SK-N-SH (cell line): ENCODE results near the gene MAP3K6. TPM values are rescaled to one million over a fixed set of nuclear protein-coding genes. Genes with fewer than 3 reads are reported as not detected.

ENCODE experiments used
- CTCF ChIA-PET: fragments of 300-600, 350-600 bp; formaldehyde crosslinking; extraction: SDS; loops from one replicate; lab custom pipeline; 2021; lab: Yijun Ruan, JAX
- POLR2A ChIA-PET: fragments of 350-600 bp; sonication (Branson Sonifier 250); formaldehyde crosslinking; extraction: SDS; loops from one replicate; lab custom pipeline; 2020; ENCODE audit warnings: antibody characterized with exemption, inconsistent platforms; lab: Yijun Ruan, JAX
- DNase-seq: peaks from one replicate; pipeline ENCODE4 v3.0.0; 2012
- H2AFZ ChIP-seq: fragments of 200-600 bp; sonication (generic); 2 replicates; pipeline ENCODE4 v1.8.1; 2016; ENCODE audit warnings: antibody characterized with exemption, mild to moderate bottlenecking, low read depth
- H3F3A ChIP-seq: fragments of 200-600 bp; sonication (generic); replicated peaks from 2 replicates; pipeline ENCODE3; 2016; ENCODE audit warnings: antibody characterized with exemption, mild to moderate bottlenecking; ENCODE audit not compliant: insufficient read depth
- H3K27ac ChIP-seq, 2 experiments: fragments of 200-500 bp in 1 of 2; fragments of 200-600 bp in 1 of 2; sonication (Bioruptor generic) in 1 of 2; sonication (generic), shearing (Covaris generic) in 1 of 2; 2 replicates each; pipeline versions ENCODE4 v1.5.1 to v1.6.1; 2014 to 2016; ENCODE audit warnings: low read depth in 2 of 2, inconsistent platforms in 1 of 2, low read length in 1 of 2, mild to moderate bottlenecking in 1 of 2, mixed read lengths in 1 of 2
- H3K27me3 ChIP-seq: fragments of 200-600 bp; sonication (generic), shearing (Covaris generic); 2 replicates; pipeline ENCODE4 v1.6.1; 2016; ENCODE audit warnings: mixed run types; ENCODE audit not compliant: insufficient read depth
- H3K36me3 ChIP-seq, 2 experiments: fragments of 200-500 bp in 1 of 2; fragments of 200-600 bp in 1 of 2; sonication (Bioruptor generic) in 1 of 2; sonication (generic) in 1 of 2; replicated peaks in 1 of 2; 2 replicates each; pipeline versions ENCODE3 to v1.5.1; 2014 to 2016; ENCODE audit warnings: low read length in 1 of 2, mild to moderate bottlenecking in 1 of 2; ENCODE audit not compliant: insufficient read depth in 2 of 2, control insufficient read depth in 1 of 2
- H3K4me1 ChIP-seq, 2 experiments: fragments of 200-500 bp in 1 of 2; fragments of 200-600 bp in 1 of 2; sonication (Bioruptor generic) in 1 of 2; sonication (generic), shearing (Covaris generic) in 1 of 2; 2 replicates each; pipeline versions ENCODE4 v1.5.1 to v1.6.1; 2014 to 2016; ENCODE audit warnings: low read depth in 1 of 2, low read length in 1 of 2, mixed run types in 1 of 2; ENCODE audit not compliant: insufficient read depth in 2 of 2, control insufficient read depth in 1 of 2
- H3K4me2 ChIP-seq: fragments of 200-600 bp; sonication (generic), shearing (Covaris generic); 2 replicates; pipeline ENCODE4 v1.6.1; 2017; ENCODE audit warnings: mixed run types
- H3K4me3 ChIP-seq, 2 experiments: fragments of 200-500 bp in 1 of 2; fragments of 200-600 bp in 1 of 2; sonication (Bioruptor generic) in 1 of 2; sonication (generic), shearing (Covaris generic) in 1 of 2; 2 replicates each; pipeline versions ENCODE4 v1.5.1 to v1.8.1; 2014 to 2016; ENCODE audit warnings: low read depth in 2 of 2, inconsistent platforms in 1 of 2, low read length in 1 of 2, mild to moderate bottlenecking in 1 of 2, mixed read lengths in 1 of 2, moderate library complexity in 1 of 2
- H3K79me2 ChIP-seq: fragments of 200-600 bp; sonication (generic); 2 replicates; pipeline ENCODE4 v1.8.1; 2017; ENCODE audit warnings: mild to moderate bottlenecking; ENCODE audit not compliant: insufficient read depth
- H3K9ac ChIP-seq: fragments of 200-600 bp; sonication (generic); 2 replicates; pipeline ENCODE4 v1.6.1; 2017; ENCODE audit warnings: mixed run types
- H3K9me2 ChIP-seq: fragments of 200-600 bp; sonication (generic); 2 replicates; pipeline ENCODE4 v1.6.1; 2017; ENCODE audit warnings: mixed run types
- H3K9me3 ChIP-seq: fragments of 200-600 bp; sonication (generic); 2 replicates; pipeline ENCODE4 v1.6.1; 2017; ENCODE audit warnings: mixed run types, mild to moderate bottlenecking, moderate library complexity
- H4K20me1 ChIP-seq: fragments of 200-600 bp; sonication (generic); 2 replicates; pipeline ENCODE4 v1.6.1; 2017; ENCODE audit warnings: mild to moderate bottlenecking, mixed run types; ENCODE audit not compliant: insufficient read depth
- CHD2 ChIP-seq: fragments of 150-350 bp; IDR thresholded peaks from 2 replicates; pipeline ENCODE4 v1.6.1; 2018; ENCODE audit warnings: low read length; ENCODE audit not compliant: partially characterized antibody
- EZH2phosphoT487 ChIP-seq: fragments of 200-600 bp; sonication (generic); IDR thresholded peaks from 2 replicates; pipeline ENCODE4 v1.6.1; 2017; ENCODE audit warnings: low read depth, mixed run types, mild to moderate bottlenecking, antibody characterized with exemption, moderate library complexity, borderline replicate concordance
- FOSL2 ChIP-seq: IDR thresholded peaks from 2 replicates; pipeline ENCODE4 v1.4.0; 2012; ENCODE audit warnings: low read depth, mild to moderate bottlenecking, moderate library complexity, borderline replicate concordance
- FOXJ3 ChIP-seq: sonication (generic); formaldehyde crosslinking; IDR thresholded peaks from 2 replicates; pipeline ENCODE4 v1.5.1; 2020; ENCODE audit warnings: mild to moderate bottlenecking, missing genetic modification reagents
- FOXM1 ChIP-seq: IDR thresholded peaks from 2 replicates; pipeline ENCODE4 v1.4.0; 2012; ENCODE audit warnings: low read depth, mild to moderate bottlenecking
- GATA2 ChIP-seq: sonication (generic); formaldehyde crosslinking; IDR thresholded peaks from 2 replicates; pipeline ENCODE4 v1.5.0; 2020; ENCODE audit warnings: mild to moderate bottlenecking, missing genetic modification reagents
- MEF2A ChIP-seq: IDR thresholded peaks from 2 replicates; pipeline ENCODE4 v1.4.0; 2012; ENCODE audit warnings: low read depth, borderline replicate concordance
- MXI1 ChIP-seq: IDR thresholded peaks from 2 replicates; pipeline ENCODE4 v1.6.1; 2012; ENCODE audit warnings: mild to moderate bottlenecking, low read depth, low read length, improper control_type of control experiment
- NRF1 ChIP-seq: IDR thresholded peaks from 2 replicates; pipeline ENCODE4 v1.6.1; 2012; ENCODE audit warnings: low read depth, mild to moderate bottlenecking, low read length
- POLR2AphosphoS5 ChIP-seq: IDR thresholded peaks from 2 replicates; pipeline ENCODE4 v1.6.1; 2012; ENCODE audit warnings: low read depth, low read length
- RAD21 ChIP-seq: IDR thresholded peaks from 2 replicates; pipeline ENCODE4 v1.6.1; 2012; ENCODE audit warnings: mild to moderate bottlenecking, low read length
- RCOR1 ChIP-seq: fragments of 150-350 bp; IDR thresholded peaks from 2 replicates; pipeline ENCODE4 v1.6.1; 2017; ENCODE audit warnings: antibody characterized with exemption, low read length
- RFX5 ChIP-seq: IDR thresholded peaks from 2 replicates; pipeline ENCODE4 v1.6.1; 2012; ENCODE audit warnings: mild to moderate bottlenecking, improper control_type of control experiment, low read length
- SIN3A ChIP-seq: IDR thresholded peaks from 2 replicates; pipeline ENCODE4 v1.6.1; 2012; ENCODE audit warnings: low read depth, mild to moderate bottlenecking, low read length, moderate library complexity, borderline replicate concordance
- TAF1 ChIP-seq: IDR thresholded peaks from 2 replicates; pipeline ENCODE4 v1.6.1; 2012; ENCODE audit warnings: low read depth, mild to moderate bottlenecking, low read length, moderate library complexity, borderline replicate concordance
- TEAD4 ChIP-seq: IDR thresholded peaks from 2 replicates; pipeline ENCODE4 v1.4.0; 2012; ENCODE audit warnings: mild to moderate bottlenecking, borderline replicate concordance; ENCODE audit not compliant: insufficient read depth
- WGBS: methylation state at CpG from one replicate; pipeline ENCODE4 v1.1.6; 2017; ENCODE audit warnings: low lambda C conversion rate; 5-methylcytosine and 5-hydroxymethylcytosine counted together
- polyA plus RNA-seq, 3 experiments: library from polyadenylated mRNA; depleted of rRNA; stranded (reverse); fragments of >200 nt; gene quantifications; 2 replicates each; pipeline ENCODE4 v1.2.3, GENCODE V29; 2012
- TF ChIP-seq, protein P1 (sequence below): IDR thresholded peaks from 2 replicates; pipeline ENCODE4 v1.4.0; 2012; ENCODE audit warnings: low read depth, borderline replicate concordance
- TF ChIP-seq, protein P2 (sequence below): fragments of 200-600 bp; sonication (generic); IDR thresholded peaks from 2 replicates; pipeline ENCODE4 v1.6.1; 2017; ENCODE audit warnings: antibody characterized with exemption, mild to moderate bottlenecking, moderate library complexity

The MAP3K6 gene
- polyA plus RNA-seq, 1 of the 3 experiments (the other 2 are of a cell fraction): 17.3 TPM

DNA sequence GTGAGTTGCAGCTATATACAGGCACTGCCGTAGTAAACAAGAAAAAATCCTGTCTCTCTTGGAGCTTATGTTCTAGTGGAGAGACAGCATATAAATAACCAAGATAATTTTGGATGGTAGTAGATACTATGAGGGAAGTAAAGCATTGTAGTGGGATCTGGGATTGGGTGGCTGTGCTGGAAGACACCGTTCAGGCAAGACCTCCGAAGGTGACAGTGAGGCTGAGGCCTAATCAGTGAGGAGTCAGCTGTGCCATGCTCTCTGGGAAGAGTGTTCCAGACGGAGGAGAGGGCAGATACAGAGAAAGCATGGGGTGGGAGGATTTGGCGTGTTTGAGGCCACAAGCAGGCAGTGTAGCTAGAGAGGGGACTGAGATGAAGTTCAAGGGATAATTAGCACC is 38.8 kb downstream of the MAP3K6 start:
- TF ChIP-seq FOXM1 (no peak), FOXJ3 (CRISPR knock-in tag) (no peak), EZH2phosphoT487 (no peak), RCOR1 (no peak), TAF1 (no peak)
- TF ChIP-seq, protein P1, sequence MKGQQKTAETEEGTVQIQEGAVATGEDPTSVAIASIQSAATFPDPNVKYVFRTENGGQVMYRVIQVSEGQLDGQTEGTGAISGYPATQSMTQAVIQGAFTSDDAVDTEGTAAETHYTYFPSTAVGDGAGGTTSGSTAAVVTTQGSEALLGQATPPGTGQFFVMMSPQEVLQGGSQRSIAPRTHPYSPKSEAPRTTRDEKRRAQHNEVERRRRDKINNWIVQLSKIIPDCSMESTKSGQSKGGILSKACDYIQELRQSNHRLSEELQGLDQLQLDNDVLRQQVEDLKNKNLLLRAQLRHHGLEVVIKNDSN: no peak
- TF ChIP-seq, all 33 proteins: peak for 0
- Histone ChIP-seq H3K4me2 (no peak overlapping the region), H3K9me3 (no peaks in the 10 kb centered on the region), H3K9me2 (no peaks in the 10 kb centered on the region), H3K4me1 (peaks cover 5 to 11% of the 10 kb centered on the region in 2 experiments; a peak in 2 of 4 replicates), H3K36me3 (peaks cover 12 to 59% of the 10 kb centered on the region in 2 experiments), H2AFZ (no peak overlapping the region), H3F3A (no peaks in the 10 kb centered on the region), H3K27ac (no peak overlapping the region), H3K9ac (no peak overlapping the region), H3K4me3 (no peak overlapping the region), H3K79me2 (peaks cover 81% of the 10 kb centered on the region), H4K20me1 (peaks cover 18% of the 10 kb centered on the region; the same call in 1 of the 2 replicates), H3K27me3 (no peaks in the 10 kb centered on the region)
- 94% methylated on average over 5 of the region's 5 CpGs for WGBS
- ChIA-PET CTCF (interaction anchor here (0.9 to 17.1 kb wide), 9 partner anchors 8 to 333 kb away, joined by 3 to 185 read pairs (median 3); partner anchors contain the start of gene AHDC1), POLR2A (no interaction called here)
- no peak for DNase-seq

DNA sequence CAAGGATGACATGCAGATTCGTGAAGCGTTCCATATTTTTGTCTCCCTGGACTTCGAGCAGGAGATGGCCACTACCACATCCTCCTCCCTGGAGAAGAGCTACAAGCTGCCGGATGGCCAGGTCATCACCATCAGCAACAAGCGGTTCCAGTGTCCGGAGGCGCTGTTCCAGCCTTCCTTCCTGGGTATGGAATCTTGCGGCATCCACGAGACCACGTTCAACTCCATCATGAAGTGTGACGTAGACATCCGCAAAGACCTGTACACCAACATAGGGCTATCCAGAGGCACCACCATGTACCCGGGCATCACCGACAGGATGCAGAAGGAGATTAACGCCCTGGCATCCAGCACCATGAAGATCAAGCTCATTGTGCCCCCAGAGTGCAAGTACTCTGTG is 41.5 kb downstream of the MAP3K6 start:
- TF ChIP-seq, protein P2, sequence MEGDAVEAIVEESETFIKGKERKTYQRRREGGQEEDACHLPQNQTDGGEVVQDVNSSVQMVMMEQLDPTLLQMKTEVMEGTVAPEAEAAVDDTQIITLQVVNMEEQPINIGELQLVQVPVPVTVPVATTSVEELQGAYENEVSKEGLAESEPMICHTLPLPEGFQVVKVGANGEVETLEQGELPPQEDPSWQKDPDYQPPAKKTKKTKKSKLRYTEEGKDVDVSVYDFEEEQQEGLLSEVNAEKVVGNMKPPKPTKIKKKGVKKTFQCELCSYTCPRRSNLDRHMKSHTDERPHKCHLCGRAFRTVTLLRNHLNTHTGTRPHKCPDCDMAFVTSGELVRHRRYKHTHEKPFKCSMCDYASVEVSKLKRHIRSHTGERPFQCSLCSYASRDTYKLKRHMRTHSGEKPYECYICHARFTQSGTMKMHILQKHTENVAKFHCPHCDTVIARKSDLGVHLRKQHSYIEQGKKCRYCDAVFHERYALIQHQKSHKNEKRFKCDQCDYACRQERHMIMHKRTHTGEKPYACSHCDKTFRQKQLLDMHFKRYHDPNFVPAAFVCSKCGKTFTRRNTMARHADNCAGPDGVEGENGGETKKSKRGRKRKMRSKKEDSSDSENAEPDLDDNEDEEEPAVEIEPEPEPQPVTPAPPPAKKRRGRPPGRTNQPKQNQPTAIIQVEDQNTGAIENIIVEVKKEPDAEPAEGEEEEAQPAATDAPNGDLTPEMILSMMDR: no peak
- TF ChIP-seq FOSL2 (no peak), RAD21 (no peak), MEF2A (no peak), TEAD4 (no peak), RFX5 (no peak), CHD2 (no peak), FOXJ3 (CRISPR knock-in tag) (no peak), SIN3A (no peak), MXI1 (no peak), POLR2AphosphoS5 (no peak), NRF1 (no peak), GATA2 (CRISPR knock-in tag) (no peak)
- DNase-seq: no peak
- ChIA-PET CTCF (interaction anchor here (2.2 to 17.1 kb wide), 3 partner anchors 26 to 70 kb away, joined by 15 to 185 read pairs (median 27); no protein-coding TSS in a partner anchor), POLR2A (interaction anchor here (1.1 kb wide), 1 partner anchor 187 kb away, joined by 3 read pairs; no protein-coding TSS in a partner anchor)
- Histone ChIP-seq H3K27ac (no peak overlapping the region), H3K9me3 (no peaks in the 10 kb centered on the region), H3K9ac (no peak overlapping the region), H3K36me3 (peaks cover 12 to 36% of the 10 kb centered on the region in 2 experiments), H3K9me2 (no peaks in the 10 kb centered on the region), H3K4me3 (no peak overlapping the region), H3F3A (no peaks in the 10 kb centered on the region), H3K27me3 (no peaks in the 10 kb centered on the region), H3K4me2 (no peak overlapping the region), H2AFZ (no peak overlapping the region), H3K4me1 (peaks cover 5 to 14% of the 10 kb centered on the region in 2 experiments; a peak in 2 of 4 replicates), H3K79me2 (peaks cover 82% of the 10 kb centered on the region), H4K20me1 (peaks cover 18% of the 10 kb centered on the region; the same call in 1 of the 2 replicates)
- WGBS: 98% methylated on average over 13 of the region's 15 CpGs
